ENCODE results near the gene UBE2I. TPM values are rescaled to one million over a fixed set of nuclear protein-coding genes. Genes with fewer than 3 reads are reported as not detected.
"Not testable (repeated sequence)": the region's sequence is repeated elsewhere in the genome, so short reads cannot be mapped to it uniquely, and the experiment has no call there.

UBE2I gene
- total RNA-seq, 3 donors from 2014 or later, result 79.8 to 101 (median 96.9) TPM

DNA sequence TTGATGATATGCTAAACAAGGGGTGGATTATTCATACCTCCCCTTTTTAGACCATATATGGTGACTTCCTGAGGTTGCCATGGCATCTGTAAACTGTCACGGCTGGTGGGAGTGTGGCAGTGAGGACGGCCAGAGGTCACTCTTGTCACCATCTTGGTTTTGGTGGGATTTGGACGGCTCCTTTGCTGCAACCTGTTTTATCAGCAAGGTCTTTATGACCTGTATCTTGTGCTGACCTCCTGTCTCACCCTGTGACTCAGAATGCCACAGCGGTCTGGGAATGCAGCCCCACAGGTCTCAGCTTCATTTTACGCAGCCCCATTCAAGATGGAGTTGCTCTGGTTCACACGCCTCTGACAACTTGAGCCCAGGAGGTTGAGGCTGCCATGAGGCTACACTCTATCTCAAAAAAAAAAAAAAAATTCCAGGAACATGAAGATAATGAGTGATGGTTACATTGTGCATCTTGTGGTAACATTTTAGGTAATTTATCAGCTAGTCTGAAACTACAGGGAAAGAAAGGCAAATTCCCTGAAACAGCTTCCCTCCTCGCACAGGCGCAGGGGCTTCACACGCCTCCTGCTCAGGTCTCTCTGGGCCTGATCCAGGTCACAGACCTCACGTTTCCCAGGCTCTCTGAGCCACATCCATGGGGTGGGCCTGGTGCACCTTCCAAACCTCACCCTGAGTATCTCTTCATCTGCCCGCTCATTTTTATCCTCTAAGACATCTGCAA is 15.3 kb upstream of the UBE2I start:
- intact Hi-C loops (cut with DNase I, micrococcal nuclease), result no loop called here
- no peak for DNase-seq
- ATAC-seq, result no peak
- Histone ChIP-seq H3K4me3 (no peak overlapping the region), H3K4me1 (ENCODE audit: low read depth) (peaks cover 6% of the 10 kb centered on the region), H3K9me3 (no peaks in the 10 kb centered on the region), H3K36me3 (ENCODE audit: low read depth) (no peaks in the 10 kb centered on the region)
- TF ChIP-seq, protein P1, sequence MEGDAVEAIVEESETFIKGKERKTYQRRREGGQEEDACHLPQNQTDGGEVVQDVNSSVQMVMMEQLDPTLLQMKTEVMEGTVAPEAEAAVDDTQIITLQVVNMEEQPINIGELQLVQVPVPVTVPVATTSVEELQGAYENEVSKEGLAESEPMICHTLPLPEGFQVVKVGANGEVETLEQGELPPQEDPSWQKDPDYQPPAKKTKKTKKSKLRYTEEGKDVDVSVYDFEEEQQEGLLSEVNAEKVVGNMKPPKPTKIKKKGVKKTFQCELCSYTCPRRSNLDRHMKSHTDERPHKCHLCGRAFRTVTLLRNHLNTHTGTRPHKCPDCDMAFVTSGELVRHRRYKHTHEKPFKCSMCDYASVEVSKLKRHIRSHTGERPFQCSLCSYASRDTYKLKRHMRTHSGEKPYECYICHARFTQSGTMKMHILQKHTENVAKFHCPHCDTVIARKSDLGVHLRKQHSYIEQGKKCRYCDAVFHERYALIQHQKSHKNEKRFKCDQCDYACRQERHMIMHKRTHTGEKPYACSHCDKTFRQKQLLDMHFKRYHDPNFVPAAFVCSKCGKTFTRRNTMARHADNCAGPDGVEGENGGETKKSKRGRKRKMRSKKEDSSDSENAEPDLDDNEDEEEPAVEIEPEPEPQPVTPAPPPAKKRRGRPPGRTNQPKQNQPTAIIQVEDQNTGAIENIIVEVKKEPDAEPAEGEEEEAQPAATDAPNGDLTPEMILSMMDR (IDR thresholded peaks at IDR 0.05), result no peak

DNA sequence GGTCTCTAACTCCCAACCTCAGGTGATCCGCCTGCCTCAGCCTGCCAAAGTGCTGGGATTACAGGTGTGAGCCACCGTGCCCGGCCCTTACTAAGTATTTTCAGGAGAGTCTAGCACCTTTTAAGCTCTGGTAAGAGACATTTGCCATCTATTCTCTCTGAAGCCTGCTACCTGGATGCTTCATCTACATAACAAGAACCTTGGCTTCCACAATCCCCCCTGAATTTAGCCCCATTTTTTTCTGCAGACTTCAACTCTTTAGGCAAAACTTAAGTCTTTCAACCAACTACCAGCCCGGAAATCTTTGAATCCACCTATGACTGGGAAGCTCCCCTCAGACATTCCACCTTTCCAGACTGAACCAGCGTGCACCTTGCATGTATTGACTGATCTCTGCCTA is 14.0 kb upstream of the UBE2I start:
- Histone ChIP-seq H3K9me3 (no peaks in the 10 kb centered on the region), H3K4me1 (ENCODE audit: low read depth) (peaks cover 6% of the 10 kb centered on the region), H3K4me3 (no peak overlapping the region), H3K36me3 (ENCODE audit: low read depth) (no peaks in the 10 kb centered on the region)
- TF ChIP-seq, protein P1 (IDR thresholded peaks at IDR 0.05), result no peak
- intact Hi-C loops (cut with DNase I, micrococcal nuclease), result no loop called here
- ATAC-seq (no peak), DNase-seq (no peak)

DNA sequence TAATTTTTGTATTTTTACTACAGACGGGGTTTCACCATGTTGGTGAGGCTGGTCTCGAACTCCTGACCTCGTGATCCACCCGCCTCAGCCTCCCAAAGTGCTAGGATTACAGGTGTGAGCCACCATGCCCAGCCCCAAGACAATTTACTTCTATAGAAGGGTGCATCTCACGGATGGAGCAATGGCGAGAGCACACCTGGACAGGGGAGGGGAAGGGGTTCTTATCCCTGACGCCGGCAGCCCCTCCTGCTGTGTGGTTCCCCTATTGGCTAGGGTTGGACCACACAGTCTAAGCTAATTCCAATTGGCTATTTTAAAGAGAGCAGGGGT is 12.8 kb upstream of the UBE2I start:
- DNase-seq; ATAC-seq; H3K36me3 ChIP-seq (ENCODE audit: low read depth); H3K9me3 ChIP-seq; intact Hi-C loops (cut with DNase I, micrococcal nuclease); H3K4me3 ChIP-seq: not testable (repeated sequence)
- peaks cover 11% of the 10 kb centered on the region for H3K4me1 ChIP-seq (ENCODE audit: low read depth)

DNA sequence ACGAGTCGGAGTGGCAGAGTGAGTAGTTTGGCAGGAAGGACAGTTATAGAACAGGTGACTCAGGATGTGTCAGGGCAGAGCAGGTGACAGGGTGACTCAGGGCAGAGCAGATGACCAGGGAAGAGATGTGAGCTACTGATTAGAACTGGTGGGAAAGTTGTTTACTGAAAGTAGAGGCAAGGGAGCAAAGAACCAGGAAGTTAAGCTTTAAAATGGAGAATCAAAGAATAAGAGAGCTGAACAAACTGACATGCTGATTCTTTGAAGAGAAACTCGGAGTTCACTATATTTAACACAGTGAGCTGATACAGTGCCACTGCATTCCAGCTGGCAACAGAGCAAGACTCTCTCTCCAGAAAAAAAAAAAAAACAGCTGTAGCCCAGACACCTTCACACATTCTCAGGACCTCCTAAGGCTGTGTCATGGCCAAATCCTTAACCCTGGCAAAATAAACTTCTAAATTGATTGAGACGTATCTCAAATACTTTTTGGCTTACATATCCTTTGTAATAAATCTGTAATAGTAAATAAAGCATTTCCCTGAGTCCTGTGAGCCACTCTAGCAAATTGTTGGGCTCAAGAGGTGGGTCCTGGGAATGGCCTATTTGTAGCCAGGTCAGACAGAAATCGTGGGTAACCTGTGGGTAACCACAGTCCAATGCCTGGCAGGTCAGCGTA is 12.3 kb upstream of the UBE2I start:
- peak; percentile 86 for ATAC-seq
- peak in 1 of 3 donors; percentile 56 for DNase-seq

DNA sequence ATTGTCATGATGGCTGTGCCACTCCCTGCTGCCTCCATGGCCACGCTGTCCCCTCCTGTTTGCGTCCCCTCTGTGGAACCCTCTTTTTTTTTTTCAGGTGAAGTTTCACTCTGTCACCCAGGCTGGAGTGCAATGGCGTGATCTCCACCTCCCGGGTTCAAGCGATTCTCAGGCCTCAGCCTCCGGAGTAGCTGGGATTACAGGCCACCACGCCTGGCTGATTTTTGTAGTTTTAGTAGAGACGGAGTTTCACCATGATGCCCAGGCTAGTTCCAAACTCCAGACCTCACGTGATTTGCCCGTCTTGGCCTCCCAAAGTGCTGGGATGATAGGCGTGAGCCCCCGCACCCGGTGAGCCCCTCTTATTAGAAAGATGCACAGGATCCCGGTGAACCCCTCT is 11.0 kb upstream of the UBE2I start:
- peaks cover 19% of the 10 kb centered on the region for H3K4me1 ChIP-seq (ENCODE audit: low read depth)
- DNase-seq (peak in 1 of 3 donors; percentile 29), ATAC-seq (no peak)
- intact Hi-C loops (cut with DNase I, micrococcal nuclease), result no loop called here
- TF ChIP-seq, protein P1 (IDR thresholded peaks at IDR 0.05), result no peak
- no peaks in the 10 kb centered on the region for H3K36me3 ChIP-seq (ENCODE audit: low read depth)
- H3K9me3 ChIP-seq, result no peaks in the 10 kb centered on the region
- no peak overlapping the region for H3K4me3 ChIP-seq

More for the DNA sequence above, 12.3 kb upstream of the UBE2I start:
- intact Hi-C loops (cut with DNase I, micrococcal nuclease), result no loop called here
- no peaks in the 10 kb centered on the region for H3K36me3 ChIP-seq (ENCODE audit: low read depth)
- TF ChIP-seq, protein P1 (IDR thresholded peaks at IDR 0.05), result no peak
- no peaks in the 10 kb centered on the region for H3K9me3 ChIP-seq
- H3K4me3 ChIP-seq, result no peak overlapping the region
- peaks cover 11% of the 10 kb centered on the region for H3K4me1 ChIP-seq (ENCODE audit: low read depth)
